HG02571 (cell line): Measurements from ENCODE around the gene PHTF1.
A peak's percentile ranks its signal among the peaks of the same experiment; 100 is the strongest.

Experiments
- ATAC-seq: cut with Tn5 transposase; IDR thresholded peaks from one replicate; pipeline ENCODE4 v1.9.1; 2021; ENCODE audit warnings: mild to moderate bottlenecking, moderate library complexity; ENCODE audit not compliant: unreplicated experiment

Gene PHTF1

GRCh38 chr1:113759333-113760101 is at the start of gene PHTF1:
Gene PHTF1, minus strand, starts transcription at chr1:113759486. Its CDS starts 783 bp downstream, at chr1:113758703.
- ATAC-seq, result peak; percentile 84

- ATAC-seq, result no peak
Measured at GRCh38 chr1:113808450-113809195, 49.3 kb upstream of the PHTF1 start.

- ATAC-seq, result no peak
Measured at GRCh38 chr1:113805639-113806038, 46.4 kb upstream of the PHTF1 start.

- ATAC-seq, result no peak
Measured at GRCh38 chr1:113805256-113805531, 45.9 kb upstream of the PHTF1 start.

- no peak for ATAC-seq
Measured at GRCh38 chr1:113804421-113805255, 45.4 kb upstream of the PHTF1 start.

GRCh38 chr1:113802367-113803007 is 43.2 kb upstream of the PHTF1 start:
- ATAC-seq, result no peak

- no peak for ATAC-seq
Measured at GRCh38 chr1:113800487-113800886, 41.2 kb upstream of the PHTF1 start.

GRCh38 chr1:113797472-113797871 is 38.2 kb upstream of the PHTF1 start:
- ATAC-seq, result no peak

GRCh38 chr1:113793878-113794834 is 34.9 kb upstream of the PHTF1 start:
- no peak for ATAC-seq

GRCh38 chr1:113792986-113793385 is 33.7 kb upstream of the PHTF1 start:
- no peak for ATAC-seq

- no peak for ATAC-seq
Measured at GRCh38 chr1:113792471-113792870, 33.2 kb upstream of the PHTF1 start.

- no peak for ATAC-seq
Measured at GRCh38 chr1:113788802-113789201, 29.5 kb upstream of the PHTF1 start.

GRCh38 chr1:113787663-113788062 is 28.4 kb upstream of the PHTF1 start:
- ATAC-seq, result no peak

- ATAC-seq, result no peak
Measured at GRCh38 chr1:113786069-113786468, 26.8 kb upstream of the PHTF1 start.

- peak; percentile 43 for ATAC-seq
Measured at GRCh38 chr1:113784104-113784779, 25.0 kb upstream of the PHTF1 start.

- ATAC-seq, result peak; percentile 85
Measured at GRCh38 chr1:113783254-113784103, 24.2 kb upstream of the PHTF1 start.

- no peak for ATAC-seq
Measured at GRCh38 chr1:113782406-113782805, 23.1 kb upstream of the PHTF1 start.

GRCh38 chr1:113780374-113781146 is 21.3 kb upstream of the PHTF1 start:
- ATAC-seq, result no peak
